GM19397 (cell line): ENCODE data around the gene CELF1.

Experiments
- ATAC-seq: cut with Tn5 transposase; IDR thresholded peaks from one replicate; pipeline ENCODE4 v1.9.1; 2021; ENCODE audit warnings: mild to moderate bottlenecking, moderate library complexity; ENCODE audit not compliant: unreplicated experiment

Gene CELF1

DNA sequence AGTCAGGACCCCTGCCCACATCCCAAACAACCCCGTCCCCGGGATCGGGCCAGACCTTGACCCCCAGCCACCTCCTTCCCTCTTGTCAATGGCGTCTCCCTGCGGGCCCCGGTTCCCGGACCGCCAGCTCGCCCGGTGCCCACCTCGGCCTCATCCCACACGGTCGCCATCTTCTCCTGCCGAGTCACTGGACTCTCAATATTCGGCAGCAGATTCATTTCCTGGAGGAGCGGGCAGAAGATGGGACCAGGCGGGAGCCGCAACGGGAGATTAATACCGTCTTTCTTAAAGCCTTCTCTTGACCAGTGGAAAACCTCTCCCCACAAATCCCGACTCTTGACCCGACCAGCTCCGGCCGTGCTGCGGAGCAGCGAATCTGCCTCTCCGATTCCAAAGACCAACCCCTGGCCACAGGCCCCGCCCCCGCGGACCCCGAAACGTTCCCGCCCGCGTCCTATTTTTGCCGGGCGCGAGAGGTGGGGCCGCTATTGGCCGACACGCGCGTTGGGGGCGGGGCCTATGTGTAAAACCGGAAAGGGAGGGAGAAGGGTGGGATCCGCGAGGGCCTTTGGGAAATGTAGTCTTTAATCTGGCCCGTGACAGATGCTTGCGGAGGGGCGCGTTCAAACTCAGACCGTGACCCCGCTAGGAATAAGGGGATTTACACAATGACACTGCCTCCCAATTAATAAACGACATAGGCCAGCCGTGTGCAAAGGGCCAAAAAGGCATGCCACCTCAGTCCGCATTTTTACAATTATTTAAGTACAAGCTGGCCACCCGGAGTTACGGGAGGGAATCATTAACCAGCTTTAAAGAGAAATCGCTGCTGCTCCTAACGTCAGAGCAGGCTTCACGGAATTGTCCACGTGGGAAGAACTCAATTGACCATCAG, 126.6 kb downstream of the CELF1 start, which contains the start of gene PSMC3:
Gene PSMC3 (minus strand): TSS at position 378 of the 895 bp plus-strand sequence. CDS start 160 bp downstream, at position 218.
- peak; percentile 93 for ATAC-seq

DNA sequence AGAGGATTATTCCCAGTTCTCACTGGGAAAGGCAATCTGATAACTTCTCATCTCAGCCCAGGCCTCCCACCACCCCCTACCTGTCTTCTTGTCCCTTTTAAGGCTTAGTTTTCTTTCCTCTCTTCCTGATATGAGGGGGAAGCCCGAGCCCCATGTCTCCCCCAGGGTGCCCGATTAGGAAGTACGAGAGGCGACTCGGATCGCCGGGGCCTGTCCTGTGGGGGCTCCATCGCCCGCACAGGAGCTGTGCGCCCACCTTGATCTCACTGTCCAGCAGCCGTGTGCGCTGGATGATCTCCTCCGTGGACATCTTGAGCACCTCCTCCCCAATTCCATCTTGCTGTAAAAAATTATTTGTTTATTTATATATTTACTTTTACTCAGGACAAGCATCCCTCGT, 127.3 kb downstream of the CELF1 start:
- no peak for ATAC-seq

DNA sequence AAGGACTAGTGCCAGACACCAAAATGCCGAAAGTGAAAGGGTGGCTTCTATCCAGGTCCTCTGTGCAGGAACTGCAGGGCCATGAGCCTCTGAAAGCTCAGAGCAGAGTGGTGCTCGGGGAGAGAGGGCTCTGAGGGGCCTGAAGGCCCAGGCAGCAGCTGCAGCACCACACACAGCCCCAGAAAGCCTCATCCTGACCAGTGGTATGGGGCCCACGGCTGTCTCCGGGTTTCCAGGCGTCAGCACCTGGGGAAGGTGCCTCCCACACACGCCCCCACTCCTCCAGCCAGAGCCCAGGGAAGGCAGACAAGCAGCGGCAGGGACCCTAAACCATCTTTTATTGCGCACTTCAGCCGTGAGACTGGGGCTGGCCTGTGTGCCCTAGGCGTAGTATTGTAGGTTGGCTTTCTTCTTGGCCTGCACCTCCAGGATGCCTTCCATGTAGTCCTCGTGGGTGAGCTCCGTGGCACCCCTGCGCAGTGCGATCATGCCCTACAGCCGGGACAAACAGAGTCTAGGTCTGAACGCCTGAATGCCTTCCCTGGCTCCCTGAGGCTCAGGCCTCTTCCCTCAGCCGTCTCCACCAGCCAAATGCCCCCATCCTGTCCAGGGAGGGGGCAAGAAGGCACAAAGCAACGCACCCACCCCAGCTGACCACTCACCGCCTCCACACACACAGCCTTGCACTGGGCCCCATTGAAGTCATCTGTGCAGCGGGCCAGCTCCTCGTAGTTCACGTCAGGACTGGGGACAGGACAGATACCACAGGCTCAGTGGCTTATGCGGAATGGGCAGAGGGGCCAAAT, 134.3 kb downstream of the CELF1 start:
- ATAC-seq: no peak

DNA sequence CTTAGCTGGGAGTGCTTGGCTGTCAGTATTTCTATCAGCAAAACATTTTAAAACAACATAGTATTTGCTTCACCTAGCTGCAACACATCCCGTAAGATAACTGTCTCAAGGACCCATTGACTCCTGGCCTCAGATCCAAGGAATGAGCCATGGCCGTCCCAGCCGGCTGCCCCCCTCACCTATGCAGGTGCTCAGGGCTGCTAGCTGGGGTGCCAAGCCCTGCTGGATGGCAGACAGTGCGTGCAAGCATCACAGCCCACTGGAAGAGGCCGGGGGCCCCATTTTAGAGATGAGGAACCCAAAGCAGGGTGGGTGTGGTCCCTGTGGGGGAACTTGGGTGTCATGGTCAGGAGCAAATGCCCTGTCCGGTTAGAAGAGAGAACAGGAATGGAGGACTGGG, 135.2 kb downstream of the CELF1 start:
- ATAC-seq: no peak

DNA sequence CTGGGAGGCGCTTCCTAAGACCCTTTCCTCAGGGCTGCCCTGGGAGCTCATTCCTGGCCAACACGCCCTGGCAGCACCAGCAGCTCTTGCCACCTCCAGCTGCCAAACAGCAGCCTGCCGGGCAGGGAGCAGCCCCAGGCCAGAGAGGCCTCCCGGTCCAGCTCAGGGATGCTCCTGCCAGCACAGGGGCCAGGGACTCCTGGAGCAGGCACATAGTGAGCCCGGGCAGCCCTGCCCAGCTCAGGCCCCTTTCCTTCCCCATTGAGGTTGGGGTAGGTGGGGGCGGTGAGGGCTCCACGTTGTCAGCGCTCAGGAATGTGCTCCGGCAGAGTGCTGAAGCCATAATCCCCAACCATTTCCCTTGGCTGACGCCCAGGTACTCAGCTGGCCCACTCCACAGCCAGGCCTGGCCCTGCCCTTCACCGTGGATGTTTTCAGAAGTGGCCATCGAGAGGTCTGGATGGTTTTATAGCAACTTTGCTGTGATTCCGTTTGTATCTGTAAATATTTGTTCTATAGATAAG, 136.9 kb downstream of the CELF1 start:
- no peak for ATAC-seq
